Effector memory CD4-positive, alpha-beta T cell (primary cell): Measurements from ENCODE around the gene KIF26B.
"Not testable (repeated sequence)": the region's sequence is repeated elsewhere in the genome, so short reads cannot be mapped to it uniquely, and the experiment has no call there.

Experiments
- DNase-seq, 3 donors: peaks; one replicate each; pipeline ENCODE4 v3.0.0-alpha.2; 2020
- H3K27ac ChIP-seq: 2 replicates; pipeline ENCODE4 v1.7.0; 2013; ENCODE audit warnings: mild to moderate bottlenecking, low read length, moderate library complexity; ENCODE audit not compliant: insufficient read depth, poor library complexity, severe bottlenecking
- H3K27me3 ChIP-seq: replicated peaks from 2 replicates; pipeline ENCODE4 v1.7.0; 2013; ENCODE audit warnings: mild to moderate bottlenecking, low read length; ENCODE audit not compliant: insufficient read depth, control insufficient read depth, poor library complexity, severe bottlenecking
- H3K36me3 ChIP-seq: 2 replicates; pipeline ENCODE4 v1.7.0; 2013; ENCODE audit warnings: mild to moderate bottlenecking, low read length, moderate library complexity; ENCODE audit not compliant: control insufficient read depth, insufficient read depth
- H3K4me1 ChIP-seq: 2 replicates; pipeline ENCODE4 v1.7.0; 2013; ENCODE audit warnings: low read length, mild to moderate bottlenecking; ENCODE audit not compliant: control insufficient read depth, insufficient read depth, poor library complexity, severe bottlenecking
- H3K4me3 ChIP-seq: 2 replicates; pipeline ENCODE4 v1.7.0; 2013; ENCODE audit warnings: low read length, low read depth, mild to moderate bottlenecking; ENCODE audit not compliant: insufficient read depth, poor library complexity, severe bottlenecking
- H3K9me3 ChIP-seq: 2 replicates; pipeline ENCODE4 v1.7.0; 2013; ENCODE audit warnings: mild to moderate bottlenecking, low read length, moderate library complexity; ENCODE audit not compliant: control insufficient read depth

Gene KIF26B

DNA sequence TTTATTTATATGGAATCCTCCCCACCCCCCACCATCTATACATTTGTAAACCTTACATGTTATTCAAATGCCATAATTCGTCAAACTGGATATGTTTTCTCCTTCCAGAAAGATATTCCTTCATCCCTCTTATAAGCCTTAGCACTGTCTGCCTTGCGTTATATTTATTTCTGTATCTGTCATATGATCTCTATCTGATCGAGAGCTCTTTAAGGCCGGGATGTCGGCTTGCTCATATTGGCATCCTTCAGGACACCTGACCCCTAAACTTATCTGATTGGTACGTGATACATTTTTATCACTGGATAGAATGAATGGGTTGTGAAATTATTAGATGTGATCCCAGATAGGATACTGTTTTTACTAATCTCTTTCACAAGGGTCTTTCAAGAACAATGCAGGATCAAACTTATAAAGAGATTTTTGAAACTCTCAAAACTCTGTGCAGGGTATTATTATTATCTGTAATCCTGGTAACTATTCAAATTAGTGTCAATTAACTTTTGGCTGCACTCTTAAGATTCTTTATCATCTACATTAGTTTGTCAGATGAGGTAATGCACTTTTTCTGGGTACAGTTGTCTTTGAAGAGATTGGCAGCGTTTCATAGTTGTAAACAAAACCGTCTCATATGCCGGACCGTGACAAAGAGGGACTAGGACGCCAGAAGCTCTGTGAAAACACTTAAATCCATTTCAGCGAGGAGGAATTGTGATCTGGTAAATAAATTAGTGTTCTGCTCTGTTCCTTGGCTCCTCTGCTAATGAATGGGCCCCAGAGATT lies 152.0 kb downstream of the KIF26B start:
- H3K4me3 ChIP-seq, result no peak overlapping the region
- DNase-seq, result no peak
- no peaks in the 10 kb centered on the region for H3K9me3 ChIP-seq
- H3K27ac ChIP-seq, result no peak overlapping the region
- no peaks in the 10 kb centered on the region for H3K36me3 ChIP-seq
- no peaks in the 10 kb centered on the region for H3K4me1 ChIP-seq
- no peaks in the 10 kb centered on the region for H3K27me3 ChIP-seq

DNA sequence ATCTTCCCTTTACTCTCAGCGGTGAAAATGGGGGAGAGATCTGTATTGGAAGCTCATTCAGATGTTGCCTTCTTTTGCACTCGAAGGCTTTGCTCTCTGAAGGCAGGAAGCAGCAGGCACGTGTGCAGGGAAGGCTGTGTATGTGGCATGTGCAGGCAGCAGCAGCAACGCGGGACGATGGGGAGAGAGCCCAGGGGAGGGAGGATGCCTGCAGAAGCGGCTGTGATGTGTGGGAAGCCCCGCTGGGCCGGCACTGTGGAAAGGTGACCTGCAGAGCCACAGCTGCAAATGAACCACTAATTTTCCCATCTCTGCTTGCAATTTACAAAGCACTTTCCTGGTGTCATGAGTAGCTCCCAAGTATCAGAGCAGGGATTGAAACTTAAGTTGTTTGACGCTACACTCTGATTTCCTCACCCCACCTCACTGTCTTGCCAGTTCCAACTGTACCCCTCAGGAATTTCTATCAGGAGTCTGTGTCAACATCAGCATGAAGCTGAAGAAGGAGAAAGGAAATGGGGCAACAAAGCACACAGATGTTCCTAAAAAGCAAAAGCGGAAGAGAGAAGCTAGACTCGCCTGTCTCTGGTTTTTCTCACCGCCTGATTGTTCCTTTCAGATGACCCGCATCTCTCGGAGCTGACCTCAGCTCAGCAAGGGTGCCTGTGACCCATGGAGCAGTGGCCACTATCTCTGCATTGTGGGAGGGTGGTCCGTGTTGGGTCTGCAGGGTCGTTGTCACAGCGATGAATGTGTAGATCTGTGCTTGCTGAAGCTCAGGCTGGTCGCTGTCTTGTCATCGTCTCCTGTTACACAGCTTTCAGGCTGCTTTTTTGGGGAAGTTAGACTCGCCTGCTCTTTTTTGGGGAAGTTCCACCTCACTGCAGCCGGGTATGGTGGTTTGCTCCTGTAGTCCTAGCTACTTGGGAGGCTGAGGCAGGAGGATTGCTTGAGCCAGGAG lies 156.1 kb downstream of the KIF26B start:
- Histone ChIP-seq H3K4me3 (peak overlapping the region; percentile 13), H3K27me3 (no peaks in the 10 kb centered on the region), H3K9me3 (no peaks in the 10 kb centered on the region), H3K4me1 (no peaks in the 10 kb centered on the region), H3K27ac (no peak overlapping the region), H3K36me3 (no peaks in the 10 kb centered on the region)
- no peak for DNase-seq

DNA sequence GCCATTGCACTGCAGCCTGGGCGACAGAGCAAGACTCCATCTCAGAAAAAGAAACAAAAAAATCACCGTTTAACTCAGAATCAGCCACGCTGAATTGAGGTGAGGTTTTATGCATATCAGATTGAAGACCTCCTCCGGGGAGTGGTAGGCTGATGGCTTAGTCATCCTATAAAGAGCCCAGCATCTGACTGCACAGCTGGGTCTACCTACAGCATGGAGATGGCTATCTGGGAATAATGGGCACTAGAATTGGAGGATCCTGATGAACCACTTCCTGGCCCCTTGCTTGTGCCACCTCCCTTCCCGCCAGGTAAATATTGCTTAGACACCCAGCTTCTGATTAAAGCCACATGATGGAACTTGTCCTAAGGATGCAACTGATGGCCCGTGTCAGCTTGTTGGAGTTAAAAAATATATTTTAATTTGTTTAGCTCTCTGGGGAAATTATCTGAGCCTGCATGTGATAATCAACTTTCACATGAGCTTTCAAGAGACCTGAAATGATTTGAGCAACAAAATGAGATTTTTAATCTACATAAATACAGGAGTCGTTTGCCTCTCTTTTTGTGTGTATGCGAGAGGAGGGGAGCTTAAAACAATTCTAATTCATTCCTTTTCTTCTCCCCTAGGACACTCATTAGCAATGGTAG lies 157.2 kb downstream of the KIF26B start:
- Histone ChIP-seq H3K9me3 (no peaks in the 10 kb centered on the region), H3K27me3 (no peaks in the 10 kb centered on the region), H3K4me3 (no peak overlapping the region), H3K36me3 (no peaks in the 10 kb centered on the region), H3K27ac (no peak overlapping the region), H3K4me1 (no peaks in the 10 kb centered on the region)
- no peak for DNase-seq

DNA sequence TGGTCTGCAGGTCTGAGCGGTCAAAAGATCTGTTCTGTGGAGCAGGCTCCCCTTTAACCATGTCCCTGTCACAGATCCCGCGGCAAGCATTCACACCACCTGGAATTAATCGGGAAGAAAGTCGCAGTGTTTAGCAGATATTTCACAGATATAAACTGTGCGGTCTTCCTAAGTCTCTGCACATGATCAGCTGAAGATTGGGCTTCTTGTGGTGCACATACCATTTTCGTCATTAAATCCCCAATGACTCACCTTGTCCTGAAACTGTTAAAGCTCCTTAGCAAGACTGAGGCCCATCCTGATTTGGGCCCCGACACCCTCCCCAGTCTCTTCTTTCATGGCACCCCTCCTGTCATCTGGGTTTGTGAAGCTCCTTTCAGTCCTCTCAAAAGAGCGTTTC lies 158.8 kb downstream of the KIF26B start:
- no peak for DNase-seq
- H3K36me3 ChIP-seq, result no peaks in the 10 kb centered on the region
- no peak overlapping the region for H3K4me3 ChIP-seq
- H3K4me1 ChIP-seq, result no peaks in the 10 kb centered on the region
- no peaks in the 10 kb centered on the region for H3K9me3 ChIP-seq
- no peaks in the 10 kb centered on the region for H3K27me3 ChIP-seq
- H3K27ac ChIP-seq, result no peak overlapping the region

- Histone ChIP-seq H3K4me3 (no peak overlapping the region), H3K4me1 (no peaks in the 10 kb centered on the region), H3K27ac (no peak overlapping the region), H3K27me3 (no peaks in the 10 kb centered on the region), H3K9me3 (no peaks in the 10 kb centered on the region), H3K36me3 (no peaks in the 10 kb centered on the region)
- DNase-seq, result no peak
Measured at GRCh38 chr1:245316784-245317183, 162.0 kb downstream of the KIF26B start.

- Histone ChIP-seq H3K4me3 (no peak overlapping the region), H3K36me3 (no peaks in the 10 kb centered on the region), H3K27me3 (no peaks in the 10 kb centered on the region), H3K9me3 (no peaks in the 10 kb centered on the region), H3K27ac (no peak overlapping the region), H3K4me1 (no peaks in the 10 kb centered on the region)
- DNase-seq, result no peak
Measured at GRCh38 chr1:245317217-245317616, 162.4 kb downstream of the KIF26B start.

- Histone ChIP-seq H3K9me3 (no peaks in the 10 kb centered on the region), H3K27ac (no peak overlapping the region), H3K4me1 (no peaks in the 10 kb centered on the region), H3K27me3 (no peaks in the 10 kb centered on the region), H3K36me3 (no peaks in the 10 kb centered on the region), H3K4me3 (no peak overlapping the region)
- DNase-seq, result no peak
Measured at GRCh38 chr1:245319094-245319493, 164.3 kb downstream of the KIF26B start.

- no peak overlapping the region for H3K27ac ChIP-seq
- no peaks in the 10 kb centered on the region for H3K36me3 ChIP-seq
- H3K9me3 ChIP-seq, result no peaks in the 10 kb centered on the region
- no peaks in the 10 kb centered on the region for H3K27me3 ChIP-seq
- no peak overlapping the region for H3K4me3 ChIP-seq
- H3K4me1 ChIP-seq, result no peaks in the 10 kb centered on the region
- DNase-seq, result no peak
Measured at GRCh38 chr1:245322673-245323072, 167.9 kb downstream of the KIF26B start.

- not testable (repeated sequence) for H3K9me3 ChIP-seq, H3K27ac ChIP-seq, H3K36me3 ChIP-seq, DNase-seq, H3K4me3 ChIP-seq, H3K4me1 ChIP-seq, H3K27me3 ChIP-seq
Measured at GRCh38 chr1:245323765-245324164, 169.0 kb downstream of the KIF26B start.
